Omental fat pad (tissue), 4 donors: ENCODE data around the gene BGN. TPM values are rescaled to one million over a fixed set of nuclear protein-coding genes. Genes with fewer than 3 reads are reported as not detected.

Experiments
- ATAC-seq: fragments of 150-250 bp; one replicate; pipeline ENCODE4 v1.9.1; 2016; ENCODE audit warnings: mild to moderate bottlenecking, moderate library complexity; ENCODE audit not compliant: low FRiP score
- DNase-seq: peaks from one replicate; pipeline ENCODE4 v3.0.0-alpha.2; 2019; ENCODE audit warnings: low spot score
- total RNA-seq, 4 donors: library from RNA; depleted of rRNA; stranded (reverse); fragments of >200 nt; gene quantifications; one replicate each; pipeline ENCODE4 v1.1.0, GENCODE V29; 2016
- TF ChIP-seq, protein P1 (sequence below), 3 donors: fragments of 450-650 bp; IDR thresholded peaks; one replicate each; pipeline ENCODE4 v1.5.1; 2016 to 2017; ENCODE audit warnings: antibody characterized with exemption in 3 of 3, mild to moderate bottlenecking in 3 of 3, moderate library complexity in 2 of 3

Gene BGN
- total RNA-seq, 4 donors from 2014 or later, result 14.9 to 40.2 (median 18.6) TPM

DNA sequence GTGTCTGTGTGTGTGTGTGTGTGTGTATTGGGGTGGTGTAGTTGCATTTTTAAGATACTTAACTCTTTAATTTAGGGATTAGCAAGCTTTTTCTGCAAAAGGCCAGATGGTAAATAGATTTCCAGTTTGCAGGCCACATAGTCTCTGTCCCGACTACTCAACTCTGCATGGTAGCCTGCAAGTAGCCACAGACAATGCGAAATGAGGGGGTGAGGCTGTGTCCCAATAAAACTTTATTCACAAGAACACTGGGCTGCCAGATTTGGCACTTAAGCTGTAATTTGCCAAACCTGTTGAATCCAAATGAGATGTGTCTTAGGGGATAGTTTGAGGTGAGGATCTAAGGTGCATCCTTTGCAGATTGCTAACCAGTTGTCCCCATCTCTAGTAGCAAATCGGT, 29.5 kb downstream of the BGN start:
- DNase-seq, result no peak
- ATAC-seq, result no peak
- TF ChIP-seq, protein P1, sequence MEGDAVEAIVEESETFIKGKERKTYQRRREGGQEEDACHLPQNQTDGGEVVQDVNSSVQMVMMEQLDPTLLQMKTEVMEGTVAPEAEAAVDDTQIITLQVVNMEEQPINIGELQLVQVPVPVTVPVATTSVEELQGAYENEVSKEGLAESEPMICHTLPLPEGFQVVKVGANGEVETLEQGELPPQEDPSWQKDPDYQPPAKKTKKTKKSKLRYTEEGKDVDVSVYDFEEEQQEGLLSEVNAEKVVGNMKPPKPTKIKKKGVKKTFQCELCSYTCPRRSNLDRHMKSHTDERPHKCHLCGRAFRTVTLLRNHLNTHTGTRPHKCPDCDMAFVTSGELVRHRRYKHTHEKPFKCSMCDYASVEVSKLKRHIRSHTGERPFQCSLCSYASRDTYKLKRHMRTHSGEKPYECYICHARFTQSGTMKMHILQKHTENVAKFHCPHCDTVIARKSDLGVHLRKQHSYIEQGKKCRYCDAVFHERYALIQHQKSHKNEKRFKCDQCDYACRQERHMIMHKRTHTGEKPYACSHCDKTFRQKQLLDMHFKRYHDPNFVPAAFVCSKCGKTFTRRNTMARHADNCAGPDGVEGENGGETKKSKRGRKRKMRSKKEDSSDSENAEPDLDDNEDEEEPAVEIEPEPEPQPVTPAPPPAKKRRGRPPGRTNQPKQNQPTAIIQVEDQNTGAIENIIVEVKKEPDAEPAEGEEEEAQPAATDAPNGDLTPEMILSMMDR (IDR thresholded peaks at IDR 0.05), result no peak

DNA sequence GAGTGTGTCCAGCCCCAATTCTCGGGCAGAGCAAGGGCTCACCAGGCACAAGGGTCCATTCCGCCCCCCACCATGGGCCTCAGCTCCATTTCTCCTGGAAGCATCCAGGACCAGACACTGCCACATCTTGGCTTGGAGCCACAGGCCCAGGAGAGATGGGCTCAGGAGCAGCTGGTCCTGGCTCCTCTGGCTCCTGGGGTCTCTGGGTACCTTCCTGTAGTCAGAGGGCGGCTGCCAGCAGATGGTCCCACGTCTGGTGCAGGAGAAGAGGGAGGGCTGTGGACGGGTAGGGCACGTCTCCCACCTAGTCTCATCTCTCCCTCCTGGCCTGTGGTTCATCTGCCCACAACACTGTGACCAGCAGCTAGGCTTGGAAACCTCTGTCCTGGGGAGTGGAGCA, 30.7 kb downstream of the BGN start:
- TF ChIP-seq, protein P1 (IDR thresholded peaks at IDR 0.05), result no peak
- ATAC-seq, result no peak
- no peak for DNase-seq

DNA sequence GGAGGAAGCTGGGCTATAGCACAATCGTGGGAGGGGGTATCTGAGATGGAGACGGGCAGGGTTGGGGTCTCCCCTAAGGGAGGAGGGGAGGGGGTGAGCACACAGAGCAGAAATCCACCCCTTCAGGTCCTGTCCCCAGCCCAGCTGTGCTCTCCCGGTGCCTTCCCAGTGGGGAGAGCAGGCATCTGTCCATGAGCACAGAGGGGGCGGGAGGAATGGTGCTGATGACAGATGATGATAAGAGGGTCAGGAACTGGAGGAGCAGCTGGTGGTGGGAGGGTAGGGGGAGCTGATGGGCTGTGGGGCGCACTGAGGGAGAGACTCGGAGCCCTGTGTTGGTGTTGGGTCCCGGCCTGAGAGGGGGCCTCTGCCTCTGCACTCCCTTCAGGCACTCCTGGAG, 31.3 kb downstream of the BGN start:
- ATAC-seq, result no peak
- TF ChIP-seq, protein P1 (IDR thresholded peaks at IDR 0.05), result no peak

DNA sequence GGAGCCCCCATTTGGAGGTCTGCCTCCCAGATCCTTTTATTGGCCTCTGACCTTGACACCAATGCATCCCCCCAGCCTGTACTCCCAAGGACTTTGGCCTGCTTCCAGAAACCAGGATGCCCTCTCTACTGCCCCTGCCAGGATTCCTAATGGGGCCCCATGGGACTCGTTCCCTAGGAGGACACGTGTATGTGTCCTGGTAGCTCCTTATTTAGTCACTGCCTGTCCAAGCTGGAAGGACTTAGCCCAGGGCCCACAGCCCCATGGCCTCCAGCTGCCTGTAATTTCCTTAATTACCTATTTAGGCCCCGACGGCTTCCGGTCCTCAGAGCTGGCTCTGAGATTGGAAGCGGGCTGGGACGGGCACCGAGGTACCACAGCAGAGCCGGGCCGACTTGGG, 32.0 kb downstream of the BGN start:
- TF ChIP-seq, protein P1 (IDR thresholded peaks at IDR 0.05), result no peak
- DNase-seq (no peak), ATAC-seq (no peak)

More for the DNA sequence above, 31.3 kb downstream of the BGN start:
- no peak for DNase-seq

DNA sequence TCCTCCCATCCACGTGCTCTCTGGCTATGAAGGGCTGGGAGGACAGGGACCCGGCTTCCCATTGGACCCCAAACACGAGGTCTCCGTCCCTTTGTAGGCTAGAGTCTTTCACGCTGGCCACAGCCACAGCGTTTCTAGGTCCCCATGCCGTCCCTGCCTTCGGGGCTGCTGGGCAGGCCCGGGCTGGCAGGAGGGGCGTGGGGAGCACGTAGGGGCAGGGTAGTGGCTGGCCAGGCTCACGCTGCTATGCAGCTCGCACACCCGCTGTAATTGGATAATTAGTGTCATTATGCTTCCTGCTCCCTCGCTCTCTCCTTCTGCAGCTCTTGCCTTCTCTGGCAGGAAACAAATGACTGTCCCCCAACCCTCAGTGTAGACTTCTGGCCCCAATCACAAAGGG, 32.4 kb downstream of the BGN start:
- DNase-seq (no peak), ATAC-seq (no peak)
- TF ChIP-seq, protein P1 (IDR thresholded peaks at IDR 0.05), result no peak

DNA sequence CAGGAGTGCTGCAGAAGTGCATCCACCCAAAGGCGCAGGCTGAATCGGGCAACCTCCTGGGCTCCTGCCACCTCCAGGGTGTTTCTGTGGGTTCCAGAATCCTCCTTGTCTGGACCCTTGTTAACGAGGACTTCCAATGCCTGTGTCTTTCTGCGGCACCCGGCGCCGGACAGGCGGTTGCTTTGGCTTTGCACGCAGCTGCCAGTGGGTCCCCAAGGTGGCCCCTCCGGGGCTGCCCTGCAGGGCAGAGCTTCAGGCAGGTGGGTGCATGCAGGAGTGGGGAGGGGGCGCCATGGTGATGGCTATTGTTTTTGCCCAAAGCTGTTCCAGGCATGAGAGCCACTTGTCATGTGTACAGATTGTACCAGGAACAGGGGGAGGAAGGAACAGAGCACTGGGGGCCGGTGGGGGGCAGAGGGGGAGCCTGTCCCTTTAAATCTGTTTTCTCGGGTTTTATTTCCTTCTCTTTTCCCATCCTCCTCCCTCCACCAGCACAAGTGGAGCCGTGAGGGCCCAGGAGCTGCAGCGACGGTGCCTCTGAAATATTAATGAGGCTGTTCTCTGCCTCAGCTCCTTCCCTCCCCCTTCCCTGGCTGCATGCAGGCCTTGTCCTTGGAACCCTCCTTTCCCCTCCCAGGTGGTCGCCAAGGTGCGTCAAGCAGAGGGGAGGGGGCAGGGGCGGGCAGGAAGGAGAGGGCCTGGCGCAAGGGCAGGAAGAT, 35.8 kb downstream of the BGN start:
- TF ChIP-seq, protein P1 (IDR thresholded peaks at IDR 0.05), result no peak
- no peak for ATAC-seq
- DNase-seq, result no peak

DNA sequence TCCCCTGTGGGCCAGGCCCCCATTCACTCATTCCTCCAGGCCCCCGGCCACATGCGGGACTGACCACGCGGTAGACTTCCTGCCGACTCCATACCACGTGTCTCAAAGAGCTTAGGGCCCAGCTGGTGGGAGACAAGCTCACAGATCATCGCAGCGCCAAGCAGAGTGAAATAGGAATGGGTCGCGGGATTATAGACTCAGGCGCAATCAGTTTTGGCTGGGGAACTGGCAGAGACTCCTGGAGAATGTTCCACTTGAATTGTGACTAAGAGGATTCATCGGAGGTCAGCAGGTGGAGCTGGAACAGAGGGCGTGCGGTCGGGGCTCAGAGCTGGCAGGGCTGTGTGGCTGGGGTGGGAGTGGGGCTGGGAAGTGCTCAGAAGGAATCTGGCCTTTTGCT, 38.3 kb downstream of the BGN start:
- TF ChIP-seq, protein P1 (IDR thresholded peaks at IDR 0.05), result no peak
- DNase-seq, result no peak
- no peak for ATAC-seq
